Ishikawa (cell line): ENCODE data around the gene RHBDD3.

ENCODE experiments used
- REST ChIP-seq: IDR thresholded peaks from 2 replicates; pipeline ENCODE4 v1.6.1; 2012; ENCODE audit warnings: low read depth, mild to moderate bottlenecking
- TAF1 ChIP-seq: IDR thresholded peaks from 2 replicates; pipeline ENCODE4 v1.6.1; 2012; ENCODE audit warnings: low read depth, mild to moderate bottlenecking
- TCF12 ChIP-seq: IDR thresholded peaks from 2 replicates; pipeline ENCODE4 v1.6.1; 2012; ENCODE audit warnings: low read depth
- TF ChIP-seq, protein P1 (sequence below): IDR thresholded peaks from 2 replicates; pipeline ENCODE4 v1.6.1; 2012

- TF ChIP-seq REST (no peak), TAF1 (no peak), TCF12 (no peak)
- TF ChIP-seq, protein P1, sequence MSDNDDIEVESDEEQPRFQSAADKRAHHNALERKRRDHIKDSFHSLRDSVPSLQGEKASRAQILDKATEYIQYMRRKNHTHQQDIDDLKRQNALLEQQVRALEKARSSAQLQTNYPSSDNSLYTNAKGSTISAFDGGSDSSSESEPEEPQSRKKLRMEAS: no peak
Observed at GRCh38 chr22:29233277-29233877, 34.4 kb downstream of the RHBDD3 start.
